IMR-90 (cell line): Measurements from ENCODE around the gene PRRC2B. TPM values are rescaled to one million over a fixed set of nuclear protein-coding genes. Genes with fewer than 3 reads are reported as not detected.

Experiments
- ATAC-seq: fragments of 200-7000 bp; cut with Tn5 transposase; 2 replicates; pipeline ENCODE4 v1.9.1; 2020; ENCODE audit warnings: low read depth, mild to moderate bottlenecking, moderate library complexity
- BruUV-seq: library from RNA; stranded (reverse); fragments of 400-500 nt; replicated peaks from 2 replicates; lab custom pipeline; 2021; lab: Mats Ljungman, UMichigan
- CTCF ChIA-PET: fragments of 300-600 bp; formaldehyde crosslinking; extraction: SDS; loops from one replicate; lab custom pipeline; 2021; ENCODE audit warnings: antibody characterized with exemption; lab: Yijun Ruan, JAX
- POLR2A ChIA-PET: fragments of 300-600 bp; sonication (Branson Sonifier 250); formaldehyde crosslinking; loops from one replicate; lab custom pipeline; 2022; ENCODE audit warnings: antibody characterized with exemption; ENCODE audit not compliant: unreplicated experiment; lab: Charles Lee
- DNase-seq: peaks from one replicate; pipeline ENCODE4 v3.0.0; 2013
- H2AFZ ChIP-seq: replicated peaks from 2 replicates; pipeline ENCODE3; 2013; ENCODE audit warnings: low read length, mild to moderate bottlenecking; ENCODE audit not compliant: poor library complexity
- H2AK5ac ChIP-seq: 2 replicates; pipeline ENCODE4 v1.6.1; 2013; ENCODE audit warnings: low read depth, low read length, inconsistent platforms
- H2AK9ac ChIP-seq: replicated peaks from 2 replicates; pipeline ENCODE3; 2013; ENCODE audit warnings: mild to moderate bottlenecking, low read depth, low read length, moderate library complexity; ENCODE audit not compliant: poor library complexity
- H2BK120ac ChIP-seq: 2 replicates; pipeline ENCODE4 v1.6.1; 2013; ENCODE audit warnings: low read depth, low read length, inconsistent platforms
- H2BK15ac ChIP-seq: 3 replicates; pipeline ENCODE4 v1.6.1; 2013; ENCODE audit warnings: low read depth, low read length, inconsistent platforms
- H2BK20ac ChIP-seq: 2 replicates; pipeline ENCODE4 v1.6.1; 2013; ENCODE audit warnings: low read depth, mild to moderate bottlenecking, inconsistent platforms, low read length, moderate library complexity
- H2BK5ac ChIP-seq: 2 replicates; pipeline ENCODE4 v1.6.1; 2013; ENCODE audit warnings: mild to moderate bottlenecking, low read depth, low read length, inconsistent platforms; ENCODE audit not compliant: poor library complexity, severe bottlenecking
- H3K14ac ChIP-seq: replicated peaks from 2 replicates; pipeline ENCODE4 v1.6.1; 2013; ENCODE audit warnings: low read depth, low read length, inconsistent platforms
- H3K18ac ChIP-seq: 2 replicates; pipeline ENCODE4 v1.6.1; 2013; ENCODE audit warnings: low read depth, low read length, control low read depth
- H3K23ac ChIP-seq: 2 replicates; pipeline ENCODE4 v1.6.1; 2013; ENCODE audit warnings: low read depth, low read length, inconsistent platforms
- H3K27ac ChIP-seq: 2 replicates; pipeline ENCODE4 v1.5.1; 2013; ENCODE audit warnings: mild to moderate bottlenecking, control low read depth, low read length; ENCODE audit not compliant: insufficient read depth
- H3K27me3 ChIP-seq: 2 replicates; pipeline ENCODE4 v1.6.1; 2013; ENCODE audit warnings: low read length; ENCODE audit not compliant: control insufficient read depth, insufficient read depth
- H3K36me3 ChIP-seq: 2 replicates; pipeline ENCODE4 v1.6.1; 2013; ENCODE audit warnings: low read length, mixed read lengths; ENCODE audit not compliant: control insufficient read depth, insufficient read depth
- H3K4ac ChIP-seq: 2 replicates; pipeline ENCODE4 v1.6.1; 2013; ENCODE audit warnings: low read depth, low read length, inconsistent platforms
- H3K4me1 ChIP-seq: 2 replicates; pipeline ENCODE4 v1.6.1; 2013; ENCODE audit warnings: low read length, mixed read lengths; ENCODE audit not compliant: control insufficient read depth, insufficient read depth
- H3K4me2 ChIP-seq: 2 replicates; pipeline ENCODE4 v1.6.1; 2013; ENCODE audit warnings: low read depth, mild to moderate bottlenecking, control low read depth, low read length, moderate library complexity
- H3K4me3 ChIP-seq: 2 replicates; pipeline ENCODE4 v1.5.1; 2013; ENCODE audit warnings: low read depth, mild to moderate bottlenecking, control low read depth, low read length, moderate library complexity; ENCODE audit not compliant: insufficient read depth
- H3K56ac ChIP-seq: 2 replicates; pipeline ENCODE4 v1.6.1; 2013; ENCODE audit warnings: low read length, inconsistent platforms; ENCODE audit not compliant: insufficient read depth; ENCODE audit errors: extremely low read depth
- H3K79me1 ChIP-seq, 2 experiments: 2 replicates each; pipeline ENCODE4 v1.6.1; 2013; ENCODE audit warnings: low read length in 2 of 2, inconsistent platforms in 1 of 2, low read depth in 1 of 2
- H3K9ac ChIP-seq: 2 replicates; pipeline ENCODE4 v1.6.1; 2013; ENCODE audit warnings: low read depth, low read length, control low read depth
- H3K9me1 ChIP-seq: 2 replicates; pipeline ENCODE4 v1.6.1; 2013; ENCODE audit warnings: low read length, inconsistent platforms; ENCODE audit not compliant: insufficient read depth
- H3K9me3 ChIP-seq: 2 replicates; pipeline ENCODE4 v1.6.1; 2013; ENCODE audit warnings: low read length; ENCODE audit not compliant: control insufficient read depth, insufficient read depth
- H4K20me1 ChIP-seq: 2 replicates; pipeline ENCODE4 v1.6.1; 2013; ENCODE audit warnings: low read length, inconsistent platforms; ENCODE audit not compliant: insufficient read depth
- H4K5ac ChIP-seq: 2 replicates; pipeline ENCODE4 v1.6.1; 2013; ENCODE audit warnings: mild to moderate bottlenecking, low read depth, low read length, control low read depth
- H4K8ac ChIP-seq, 2 experiments: 2 replicates each; pipeline ENCODE4 v1.6.1; 2013; ENCODE audit warnings: low read depth in 2 of 2, low read length in 2 of 2, control low read depth in 1 of 2, inconsistent platforms in 1 of 2
- H4K91ac ChIP-seq: 2 replicates; pipeline ENCODE4 v1.6.1; 2013; ENCODE audit warnings: low read depth, low read length, inconsistent platforms; ENCODE audit not compliant: insufficient read depth
- BHLHE40 ChIP-seq: fragments of 150-350 bp; IDR thresholded peaks from 2 replicates; pipeline ENCODE4 v1.6.1; 2016; ENCODE audit warnings: mild to moderate bottlenecking, low read depth, low read length
- CEBPB ChIP-seq: IDR thresholded peaks from 2 replicates; pipeline ENCODE4 v1.6.1; 2012; ENCODE audit warnings: low read depth, low read length, improper control_type of control experiment
- CHD1 ChIP-seq: IDR thresholded peaks from 2 replicates; pipeline ENCODE4 v1.6.1; 2012; ENCODE audit warnings: low read depth, low read length, improper control_type of control experiment
- FOS ChIP-seq: fragments of 150-350 bp; IDR thresholded peaks from 2 replicates; pipeline ENCODE4 v1.6.1; 2016; ENCODE audit warnings: low read depth, low read length
- MAFK ChIP-seq: IDR thresholded peaks from 2 replicates; pipeline ENCODE4 v1.6.1; 2012; ENCODE audit warnings: low read depth, low read length, improper control_type of control experiment
- MAZ ChIP-seq: IDR thresholded peaks from 2 replicates; pipeline ENCODE4 v1.6.1; 2012; ENCODE audit warnings: low read depth, mild to moderate bottlenecking, low read length, improper control_type of control experiment, moderate library complexity, borderline replicate concordance
- MXI1 ChIP-seq: IDR thresholded peaks from 2 replicates; pipeline ENCODE4 v1.6.1; 2012; ENCODE audit warnings: low read depth, mild to moderate bottlenecking, low read length, moderate library complexity, borderline replicate concordance
- NFE2L2 ChIP-seq: fragments of 150-350 bp; IDR thresholded peaks from 2 replicates; pipeline ENCODE4 v1.6.1; 2016; ENCODE audit warnings: low read depth, mild to moderate bottlenecking, low read length
- POLR2A ChIP-seq: IDR thresholded peaks from 2 replicates; pipeline ENCODE4 v1.6.1; 2012; ENCODE audit warnings: mild to moderate bottlenecking, low read depth, low read length
- RAD21 ChIP-seq: IDR thresholded peaks from 2 replicates; pipeline ENCODE4 v1.6.1; 2012; ENCODE audit warnings: low read length, improper control_type of control experiment
- RCOR1 ChIP-seq: IDR thresholded peaks from 2 replicates; pipeline ENCODE4 v1.6.1; 2012; ENCODE audit warnings: mild to moderate bottlenecking, low read length, improper control_type of control experiment; ENCODE audit not compliant: insufficient replicate concordance
- RFX5 ChIP-seq: IDR thresholded peaks from 2 replicates; pipeline ENCODE4 v1.8.0; 2012; ENCODE audit warnings: low read depth, mild to moderate bottlenecking, low read length, moderate library complexity
- SMC3 ChIP-seq: fragments of 150-350 bp; IDR thresholded peaks from 2 replicates; pipeline ENCODE4 v1.6.1; 2016; ENCODE audit warnings: low read depth, mild to moderate bottlenecking, antibody characterized with exemption, low read length, moderate library complexity
- whole genome bisulfite sequencing, 2 experiments: methylation state at CpG; one replicate each; pipeline versions ENCODE4 v1.1.5 to v1.1.7; 2013; ENCODE audit warnings: missing lambda C conversion rate in 2 of 2; ENCODE audit not compliant: insufficient read length in 1 of 2; ENCODE audit errors: extremely low coverage in 2 of 2; 5-methylcytosine and 5-hydroxymethylcytosine counted together
- dilution Hi-C: fragments of 300-500 bp; cut with HindIII; formaldehyde crosslinking; loops from one replicate; pipeline ENCODE4 v1.14.3; 2018; ENCODE audit warnings: low sequenced_read_pairs; ENCODE audit not compliant: unreplicated experiment
- in situ Hi-C: fragments of 300-500 bp; cut with MboI; formaldehyde crosslinking; loops from 3 replicates; pipeline ENCODE4 v1.14.3; 2019; ENCODE audit warnings: low sequenced_read_pairs, inconsistent platforms, mixed read lengths
- intact Hi-C: fragments of 100-400 bp; cut with micrococcal nuclease; formaldehyde crosslinking; loops from 2 replicates; pipeline ENCODE4 v1.10.0; 2022
- polyA plus RNA-seq, 3 experiments: library from polyadenylated mRNA; depleted of rRNA; stranded (reverse); fragments of >200 nt; gene quantifications; 2 replicates each; pipeline ENCODE4 v1.2.3, GENCODE V29; 2012; ENCODE audit warnings: low replicate concordance in 1 of 3
- total RNA-seq: library from RNA; depleted of rRNA; stranded (reverse); fragments of >200 nt; gene quantifications from 2 replicates; pipeline ENCODE4 v1.2.3, GENCODE V29; 2012
- TF ChIP-seq, protein P1 (sequence below): fragments of 150-350 bp; IDR thresholded peaks from 2 replicates; pipeline ENCODE4 v1.6.1; 2016; ENCODE audit warnings: low read depth, mild to moderate bottlenecking, low read length, moderate library complexity, borderline replicate concordance
- TF ChIP-seq, protein P2 (sequence below): conservative IDR thresholded peaks from 2 replicates; pipeline ENCODE4 v1.5.1; 2012; ENCODE audit warnings: mild to moderate bottlenecking, low read depth, low read length, improper control_type of control experiment
- TF ChIP-seq, protein P3 (sequence below): fragments of 150-350 bp; IDR thresholded peaks from 2 replicates; pipeline ENCODE4 v1.6.1; 2017; ENCODE audit warnings: mild to moderate bottlenecking, antibody characterized with exemption, low read length, low read depth

Gene PRRC2B
- total and polyA plus RNA-seq, 2 of the 4 experiments (the other 2 are of a cell fraction): 19.4 to 39.1 TPM

DNA sequence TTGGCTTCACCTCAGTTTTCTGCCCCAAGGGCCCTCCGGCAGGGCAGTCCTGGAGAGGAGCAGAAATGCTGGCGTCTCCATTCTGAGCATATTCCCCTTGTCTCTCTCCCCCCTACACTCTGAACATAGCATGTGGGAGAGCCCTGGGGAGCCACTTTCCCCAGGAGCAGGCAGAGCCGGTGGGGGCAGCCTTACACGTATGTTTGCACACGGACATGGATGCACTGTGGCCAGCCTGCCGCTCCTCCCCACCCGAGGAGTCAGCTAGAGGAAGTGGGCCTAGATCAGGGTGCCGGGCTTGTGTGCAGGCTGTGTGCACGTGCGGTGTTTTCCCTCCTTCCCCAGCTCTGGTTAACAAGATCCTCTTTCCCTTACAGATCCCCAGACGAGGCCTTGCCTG, 83.5 kb downstream of the PRRC2B start:
- in situ Hi-C loops (no loop called here), intact Hi-C loops (loop anchor here (5.0 to 10.0 kb wide), 2 partner anchors 80 to 333 kb away; no protein-coding TSS in a partner anchor), dilution Hi-C loops (no loop called here)
- BruUV-seq: no TSS peak
- peaks cover 86% of the 10 kb centered on the region for H3K36me3 ChIP-seq
- H3K4me2 ChIP-seq: no peak overlapping the region
- CTCF ChIA-PET: no interaction called here
- no peak overlapping the region for H3K56ac ChIP-seq
- H3K23ac ChIP-seq: no peak overlapping the region
- ATAC-seq (no peak), DNase-seq (no peak)
- no peaks in the 10 kb centered on the region for H3K27me3 ChIP-seq
- H3K4me1 ChIP-seq: no peaks in the 10 kb centered on the region
- no peak overlapping the region for H3K14ac ChIP-seq
- no peak overlapping the region for H3K4ac ChIP-seq
- H2BK5ac ChIP-seq: no peak overlapping the region
- H4K8ac ChIP-seq: no peak overlapping the region
- H2AK9ac ChIP-seq: no peak overlapping the region
- H3K9me3 ChIP-seq: no peaks in the 10 kb centered on the region
- H2AFZ ChIP-seq: no peak overlapping the region
- H3K4me3 ChIP-seq: no peak overlapping the region
- no peak overlapping the region for H3K18ac ChIP-seq
- no peak overlapping the region for H2BK15ac ChIP-seq
- H3K9ac ChIP-seq: no peak overlapping the region
- no peak overlapping the region for H4K91ac ChIP-seq
- no peak overlapping the region for H3K27ac ChIP-seq
- H2BK20ac ChIP-seq: no peak overlapping the region
- WGBS, 2 experiments: 100% methylated on average over 7 of the region's 11 CpGs; no CpG with 5 or more reads in 1 of the 2 experiments
- POLR2A ChIA-PET: no interaction called here
- no peak overlapping the region for H2BK120ac ChIP-seq
- H3K9me1 ChIP-seq: no peaks in the 10 kb centered on the region
- H2AK5ac ChIP-seq: no peak overlapping the region
- H4K20me1 ChIP-seq: peaks cover 60% of the 10 kb centered on the region
- TF ChIP-seq, protein P1, sequence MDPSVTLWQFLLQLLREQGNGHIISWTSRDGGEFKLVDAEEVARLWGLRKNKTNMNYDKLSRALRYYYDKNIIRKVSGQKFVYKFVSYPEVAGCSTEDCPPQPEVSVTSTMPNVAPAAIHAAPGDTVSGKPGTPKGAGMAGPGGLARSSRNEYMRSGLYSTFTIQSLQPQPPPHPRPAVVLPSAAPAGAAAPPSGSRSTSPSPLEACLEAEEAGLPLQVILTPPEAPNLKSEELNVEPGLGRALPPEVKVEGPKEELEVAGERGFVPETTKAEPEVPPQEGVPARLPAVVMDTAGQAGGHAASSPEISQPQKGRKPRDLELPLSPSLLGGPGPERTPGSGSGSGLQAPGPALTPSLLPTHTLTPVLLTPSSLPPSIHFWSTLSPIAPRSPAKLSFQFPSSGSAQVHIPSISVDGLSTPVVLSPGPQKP: no peak
- TF ChIP-seq NFE2L2 (no peak), MXI1 (no peak), RCOR1 (no peak), SMC3 (no peak), FOS (no peak), POLR2A (no peak), MAFK (no peak), CEBPB (no peak), RFX5 (no peak), RAD21 (no peak), BHLHE40 (no peak), CHD1 (no peak), MAZ (no peak)
- TF ChIP-seq, protein P2, sequence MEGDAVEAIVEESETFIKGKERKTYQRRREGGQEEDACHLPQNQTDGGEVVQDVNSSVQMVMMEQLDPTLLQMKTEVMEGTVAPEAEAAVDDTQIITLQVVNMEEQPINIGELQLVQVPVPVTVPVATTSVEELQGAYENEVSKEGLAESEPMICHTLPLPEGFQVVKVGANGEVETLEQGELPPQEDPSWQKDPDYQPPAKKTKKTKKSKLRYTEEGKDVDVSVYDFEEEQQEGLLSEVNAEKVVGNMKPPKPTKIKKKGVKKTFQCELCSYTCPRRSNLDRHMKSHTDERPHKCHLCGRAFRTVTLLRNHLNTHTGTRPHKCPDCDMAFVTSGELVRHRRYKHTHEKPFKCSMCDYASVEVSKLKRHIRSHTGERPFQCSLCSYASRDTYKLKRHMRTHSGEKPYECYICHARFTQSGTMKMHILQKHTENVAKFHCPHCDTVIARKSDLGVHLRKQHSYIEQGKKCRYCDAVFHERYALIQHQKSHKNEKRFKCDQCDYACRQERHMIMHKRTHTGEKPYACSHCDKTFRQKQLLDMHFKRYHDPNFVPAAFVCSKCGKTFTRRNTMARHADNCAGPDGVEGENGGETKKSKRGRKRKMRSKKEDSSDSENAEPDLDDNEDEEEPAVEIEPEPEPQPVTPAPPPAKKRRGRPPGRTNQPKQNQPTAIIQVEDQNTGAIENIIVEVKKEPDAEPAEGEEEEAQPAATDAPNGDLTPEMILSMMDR: no peak
- TF ChIP-seq, protein P3, sequence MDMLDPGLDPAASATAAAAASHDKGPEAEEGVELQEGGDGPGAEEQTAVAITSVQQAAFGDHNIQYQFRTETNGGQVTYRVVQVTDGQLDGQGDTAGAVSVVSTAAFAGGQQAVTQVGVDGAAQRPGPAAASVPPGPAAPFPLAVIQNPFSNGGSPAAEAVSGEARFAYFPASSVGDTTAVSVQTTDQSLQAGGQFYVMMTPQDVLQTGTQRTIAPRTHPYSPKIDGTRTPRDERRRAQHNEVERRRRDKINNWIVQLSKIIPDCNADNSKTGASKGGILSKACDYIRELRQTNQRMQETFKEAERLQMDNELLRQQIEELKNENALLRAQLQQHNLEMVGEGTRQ: no peak
- H4K5ac ChIP-seq: no peak overlapping the region
- H3K79me1 ChIP-seq: peaks cover 39 to 48% of the 10 kb centered on the region in 2 experiments
